ENCODE results near the gene NAGLU.

Gene NAGLU

GRCh38 chr17:42536048-42536371 lies at the start of gene NAGLU:
Gene NAGLU (plus strand): TSS chr17:42536241. CDS start chr17:42536273, 32 bp downstream.
- peak; percentile 78 to 83 for DNase-seq

GRCh38 chr17:42488032-42488431 lies 48.0 kb upstream of the NAGLU start:
- DNase-seq, result no peak

- DNase-seq, result no peak
These were observed 42.7 kb upstream of the NAGLU start for GRCh38 chr17:42493319-42493718.

- DNase-seq, result no peak
These were observed 41.4 kb upstream of the NAGLU start for GRCh38 chr17:42494673-42495072.

- no peak for DNase-seq
These were observed 37.2 kb upstream of the NAGLU start for GRCh38 chr17:42498828-42499227.

- no peak for DNase-seq
These were observed 34.0 kb upstream of the NAGLU start for GRCh38 chr17:42502091-42502490.

- no peak for DNase-seq
These were observed 33.1 kb upstream of the NAGLU start for GRCh38 chr17:42502926-42503325.

GRCh38 chr17:42507671-42508070 lies 28.4 kb upstream of the NAGLU start:
- no peak for DNase-seq

GRCh38 chr17:42508426-42509165 lies 27.4 kb upstream of the NAGLU start:
- DNase-seq, result no peak

- no peak for DNase-seq
These were observed 26.6 kb upstream of the NAGLU start for GRCh38 chr17:42509409-42509808.

GRCh38 chr17:42509841-42510240 lies 26.2 kb upstream of the NAGLU start:
- DNase-seq, result no peak

GRCh38 chr17:42512246-42512645 lies 23.8 kb upstream of the NAGLU start:
- DNase-seq, result no peak

GRCh38 chr17:42512733-42513251 lies 23.2 kb upstream of the NAGLU start:
- DNase-seq, result no peak

GRCh38 chr17:42513686-42514085 lies 22.4 kb upstream of the NAGLU start:
- no peak for DNase-seq

- no peak for DNase-seq
These were observed 21.8 kb upstream of the NAGLU start for GRCh38 chr17:42514279-42514678.

- no peak for DNase-seq
These were observed 21.2 kb upstream of the NAGLU start for GRCh38 chr17:42514867-42515266.

- DNase-seq, result peak; percentile 81 to 83
These were observed 18.5 kb upstream of the NAGLU start for GRCh38 chr17:42517516-42517915.

GRCh38 chr17:42518046-42518754 lies 17.8 kb upstream of the NAGLU start:
- peak in 1 of 2 donors; percentile 51 for DNase-seq

GRCh38 chr17:42518755-42519545 lies 17.1 kb upstream of the NAGLU start:
- no peak for DNase-seq

GRCh38 chr17:42519546-42520491 lies 16.2 kb upstream of the NAGLU start:
- no peak for DNase-seq

GRCh38 chr17:42520540-42520951 lies 15.5 kb upstream of the NAGLU start:
- no peak for DNase-seq

- DNase-seq, result no peak
These were observed 15.0 kb upstream of the NAGLU start for GRCh38 chr17:42521036-42521435.
